ENCODE data around the gene TRPM2. TPM values are rescaled to one million over a fixed set of nuclear protein-coding genes. Genes with fewer than 3 reads are reported as not detected.
A peak's percentile ranks its signal among the peaks of the same experiment; 100 is the strongest.
"Not testable (repeated sequence)": the region's sequence is repeated elsewhere in the genome, so short reads cannot be mapped to it uniquely, and the experiment has no call there.

TRPM2 gene
- total RNA-seq, 5 donors from 2014 or later (not counting 1 experiment from before 2014, with no cell fraction given): 1.2 to 8.6 (median 3.6) TPM

GRCh38 chr21:44337941-44338895 is 15.2 kb upstream of the TRPM2 start:
- ChIA-PET CTCF (interaction anchor here in 1 of 2 donors (0.9 kb wide), 1 partner anchor 40 kb away, joined by 3 read pairs; no protein-coding TSS in a partner anchor), POLR2A (interaction anchor here in 1 of 2 donors (0.6 kb wide), 1 partner anchor 535 kb away, joined by 3 read pairs; the partner anchor contains the start of gene PTTG1IP)
- H3K36me3 ChIP-seq (ENCODE audit: control insufficient read depth in 2 of 2, extremely low read depth in 1 of 2, insufficient read depth in 1 of 2, low read length in 1 of 2): peaks cover 0 to 15% of the 10 kb centered on the region in 2 donors
- H3K27ac ChIP-seq (ENCODE audit: low read length): peak overlapping the region; percentile 56
- peak overlapping the region; percentile 83 to 89 for H3K27ac Mint-ChIP-seq
- 48% methylated on average over 14 of the region's 47 CpGs for WGBS (ENCODE audit: insufficient coverage)
- H3K27me3 ChIP-seq (replicated peaks in 1 of 2; ENCODE audit: control insufficient read depth in 2 of 2, extremely low read depth in 1 of 2, insufficient read depth in 2 of 2, low read length in 1 of 2): no peaks in the 10 kb centered on the region
- DNase-seq: peak in 13 of 35 experiments; percentile 2 to 60 (median 33)
- H3K36me3 Mint-ChIP-seq: peaks cover 5% of the 10 kb centered on the region
- peak overlapping the region; percentile 6 to 7 for H3K4me3 ChIP-seq (ENCODE audit: control insufficient read depth in 1 of 2, extremely low read depth in 1 of 2, low read length in 1 of 2)
- peaks cover 22 to 26% (median 25%) of the 10 kb centered on the region in 3 donors for H3K4me1 Mint-ChIP-seq
- H3K4me1 ChIP-seq (ENCODE audit: control insufficient read depth in 1 of 2, extremely low read depth in 1 of 2, insufficient read depth in 2 of 2, low read length in 2 of 2): peaks cover 7 to 22% of the 10 kb centered on the region in 2 experiments
- H3K4me3 Mint-ChIP-seq: peak overlapping the region; percentile 45 to 72 (median 65)
- H3K27me3 Mint-ChIP-seq: no peaks in the 10 kb centered on the region
- no peaks in the 10 kb centered on the region for H3K9me3 Mint-ChIP-seq
- H3K9me3 ChIP-seq: no peaks in the 10 kb centered on the region
- peak in 2 of 4 experiments; percentile 4 to 17 for ATAC-seq (replicated peaks in 1 of 4)

- H3K4me3 ChIP-seq (ENCODE audit: control insufficient read depth in 1 of 2, extremely low read depth in 1 of 2, low read length in 1 of 2): peak within 1 kb of the TSS; percentile 73 to 81
- peak within 1 kb of the TSS; percentile 93 for H3K27ac ChIP-seq (ENCODE audit: low read length)
- H3K9me3 Mint-ChIP-seq: no peaks in the 10 kb centered on the region
- H3K27me3 ChIP-seq (replicated peaks in 1 of 2; ENCODE audit: control insufficient read depth in 2 of 2, extremely low read depth in 1 of 2, insufficient read depth in 2 of 2, low read length in 1 of 2): peaks cover 0 to under 1% of the 10 kb centered on the region in 2 experiments
- peaks cover 22 to 26% (median 25%) of the 10 kb centered on the region in 3 donors for H3K4me1 Mint-ChIP-seq
- ChIA-PET POLR2A (interaction anchor here in 1 of 2 donors (0.6 kb wide), 2 partner anchors 52 to 534 kb away, joined by 3 read pairs; partner anchors contain the start of gene PTTG1IP), CTCF (interaction anchor here in 1 of 2 donors (0.6 kb wide), 5 partner anchors 89 to 813 kb away, joined by 3 to 5 read pairs (median 4); no protein-coding TSS in a partner anchor)
- peaks cover 5% of the 10 kb centered on the region for H3K36me3 Mint-ChIP-seq
- DNase-seq (peak; percentile 88 to 97 (median 93)), ATAC-seq (replicated peaks in 1 of 4) (peak; percentile 87 to 88 (median 88))
- peak within 1 kb of the TSS; percentile 82 to 95 (median 89) for H3K4me3 Mint-ChIP-seq
- H3K4me1 ChIP-seq (ENCODE audit: control insufficient read depth in 1 of 2, extremely low read depth in 1 of 2, insufficient read depth in 2 of 2, low read length in 2 of 2): peaks cover 7 to 19% of the 10 kb centered on the region in 2 experiments
- peak within 1 kb of the TSS; percentile 93 to 96 for H3K27ac Mint-ChIP-seq
- H3K36me3 ChIP-seq (ENCODE audit: control insufficient read depth in 2 of 2, extremely low read depth in 1 of 2, insufficient read depth in 1 of 2, low read length in 1 of 2): peaks cover 0 to 12% of the 10 kb centered on the region in 2 donors
- no peaks in the 10 kb centered on the region for H3K27me3 Mint-ChIP-seq
- under 1% methylated on average over 63 of the region's 90 CpGs for WGBS (ENCODE audit: insufficient coverage)
- no peaks in the 10 kb centered on the region for H3K9me3 ChIP-seq
These were observed 14.2 kb upstream of the TRPM2 start, which contains the start of gene CFAP410 for GRCh38 chr21:44338971-44339910. Gene CFAP410, minus strand, starts transcription at chr21:44339390. Its CDS starts 196 bp downstream, at chr21:44339194.

- H3K9me3 ChIP-seq; H3K27ac ChIP-seq (ENCODE audit: low read length); H3K36me3 ChIP-seq (ENCODE audit: control insufficient read depth in 2 of 2, extremely low read depth in 1 of 2, insufficient read depth in 1 of 2, low read length in 1 of 2); CTCF ChIA-PET; H3K36me3 Mint-ChIP-seq; ATAC-seq (replicated peaks in 1 of 4); DNase-seq; H3K27me3 Mint-ChIP-seq; POLR2A ChIA-PET; H3K4me3 Mint-ChIP-seq; H3K27me3 ChIP-seq (replicated peaks in 1 of 2; ENCODE audit: control insufficient read depth in 2 of 2, extremely low read depth in 1 of 2, insufficient read depth in 2 of 2, low read length in 1 of 2); H3K27ac Mint-ChIP-seq; H3K4me3 ChIP-seq (ENCODE audit: control insufficient read depth in 1 of 2, extremely low read depth in 1 of 2, low read length in 1 of 2); H3K9me3 Mint-ChIP-seq: not testable (repeated sequence)
- 94% methylated on average over 9 of the region's 12 CpGs for WGBS (ENCODE audit: insufficient coverage)
- H3K4me1 Mint-ChIP-seq: peaks cover 18 to 26% (median 25%) of the 10 kb centered on the region in 3 donors
- peaks cover 7 to 16% of the 10 kb centered on the region in 2 experiments for H3K4me1 ChIP-seq (ENCODE audit: control insufficient read depth in 1 of 2, extremely low read depth in 1 of 2, insufficient read depth in 2 of 2, low read length in 2 of 2)
These were observed 11.5 kb upstream of the TRPM2 start for GRCh38 chr21:44341726-44342458.

- H3K9me3 Mint-ChIP-seq; H3K9me3 ChIP-seq; DNase-seq; H3K36me3 Mint-ChIP-seq; H3K27ac ChIP-seq (ENCODE audit: low read length); H3K4me3 ChIP-seq (ENCODE audit: control insufficient read depth in 1 of 2, extremely low read depth in 1 of 2, low read length in 1 of 2); H3K27ac Mint-ChIP-seq; H3K27me3 Mint-ChIP-seq; H3K4me3 Mint-ChIP-seq; CTCF ChIA-PET; ATAC-seq (replicated peaks in 1 of 4); H3K36me3 ChIP-seq (ENCODE audit: control insufficient read depth in 2 of 2, extremely low read depth in 1 of 2, insufficient read depth in 1 of 2, low read length in 1 of 2): not testable (repeated sequence)
- Histone ChIP-seq H3K27me3 (replicated peaks in 1 of 2; ENCODE audit: control insufficient read depth in 2 of 2, extremely low read depth in 1 of 2, insufficient read depth in 2 of 2, low read length in 1 of 2) (peaks cover 0 to 10% of the 10 kb centered on the region in 2 experiments), H3K4me1 (ENCODE audit: control insufficient read depth in 1 of 2, extremely low read depth in 1 of 2, insufficient read depth in 2 of 2, low read length in 2 of 2) (peaks cover 7 to 18% of the 10 kb centered on the region in 2 experiments)
- POLR2A ChIA-PET: interaction anchor here in 1 of 2 donors (0.6 kb wide), 1 partner anchor 593 kb away, joined by 3 read pairs; no protein-coding TSS in a partner anchor
- WGBS (ENCODE audit: insufficient coverage): 88% methylated on average over 6 of the region's 8 CpGs
- H3K4me1 Mint-ChIP-seq: peaks cover 17 to 20% (median 18%) of the 10 kb centered on the region in 3 donors
These were observed 10.4 kb upstream of the TRPM2 start for GRCh38 chr21:44342981-44343380.

GRCh38 chr21:44344541-44345183 is 8.8 kb upstream of the TRPM2 start:
- H3K9me3 Mint-ChIP-seq: no peaks in the 10 kb centered on the region
- Histone ChIP-seq H3K9me3 (no peaks in the 10 kb centered on the region), H3K27me3 (replicated peaks in 1 of 2; ENCODE audit: control insufficient read depth in 2 of 2, extremely low read depth in 1 of 2, insufficient read depth in 2 of 2, low read length in 1 of 2) (peaks cover 0 to 27% of the 10 kb centered on the region in 2 experiments), H3K4me3 (ENCODE audit: control insufficient read depth in 1 of 2, extremely low read depth in 1 of 2, low read length in 1 of 2) (no peak overlapping the region), H3K27ac (ENCODE audit: low read length) (no peak overlapping the region), H3K4me1 (ENCODE audit: control insufficient read depth in 1 of 2, extremely low read depth in 1 of 2, insufficient read depth in 2 of 2, low read length in 2 of 2) (peaks cover 6 to 12% of the 10 kb centered on the region in 2 experiments), H3K36me3 (ENCODE audit: control insufficient read depth in 2 of 2, extremely low read depth in 1 of 2, insufficient read depth in 1 of 2, low read length in 1 of 2) (no peaks in the 10 kb centered on the region)
- peaks cover 0 to 13% of the 10 kb centered on the region in 2 donors for H3K27me3 Mint-ChIP-seq
- H3K27ac Mint-ChIP-seq: no peak overlapping the region
- H3K4me3 Mint-ChIP-seq: no peak overlapping the region
- peaks cover 13 to 16% (median 13%) of the 10 kb centered on the region in 3 donors for H3K4me1 Mint-ChIP-seq
- ChIA-PET CTCF (no interaction called here), POLR2A (no interaction called here)
- DNase-seq: no peak
- ATAC-seq (replicated peaks in 1 of 4): no peak
- no peaks in the 10 kb centered on the region for H3K36me3 Mint-ChIP-seq
- WGBS (ENCODE audit: insufficient coverage): 69% methylated on average over 17 of the region's 17 CpGs
